ENCODE measurements around the gene FLT4. TPM values are rescaled to one million over a fixed set of nuclear protein-coding genes. Genes with fewer than 3 reads are reported as not detected.
"Not testable (repeated sequence)": the region's sequence is repeated elsewhere in the genome, so short reads cannot be mapped to it uniquely, and the experiment has no call there.

Gene FLT4
- polyA plus RNA-seq, 1 donor from 2014 or later = 0.04 TPM

DNA sequence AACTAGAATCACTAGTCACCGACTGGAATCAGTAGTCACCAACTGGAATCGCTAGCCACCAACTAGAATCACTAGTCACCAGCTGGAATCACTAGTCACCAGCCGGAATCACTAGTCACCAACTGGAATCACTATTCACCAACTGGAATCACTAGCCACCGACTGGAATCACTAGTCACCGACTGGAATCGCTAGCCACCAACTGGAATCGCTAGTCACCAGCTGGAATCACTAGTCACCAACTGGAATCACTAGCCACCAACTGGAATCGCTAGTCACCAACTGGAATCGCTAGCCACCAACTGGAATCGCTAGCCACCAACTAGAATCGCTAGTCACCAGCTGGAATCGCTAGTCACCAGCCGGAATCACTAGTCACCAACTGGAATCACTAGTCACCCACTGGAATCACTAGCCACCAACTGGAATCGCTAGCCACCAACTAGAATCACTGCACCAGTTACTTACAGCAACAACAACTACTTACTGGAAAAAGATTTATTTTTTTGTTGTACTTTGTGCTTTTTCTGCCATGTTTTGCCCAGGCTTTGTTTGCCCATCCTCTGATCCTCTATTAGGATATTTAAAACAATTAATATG lies 25.7 kb upstream of the FLT4 start:
- Histone ChIP-seq H3F3A (ENCODE audit: insufficient read depth, low read length, poor library complexity, severe bottlenecking) (no peaks in the 10 kb centered on the region), H3K9me3 (ENCODE audit: low read length) (no peaks in the 10 kb centered on the region), H3K9me2 (ENCODE audit: insufficient read depth, low read length) (no peaks in the 10 kb centered on the region), H3K4me2 (ENCODE audit: low read length) (no peak overlapping the region), H3K9ac (ENCODE audit: low read length) (no peak overlapping the region), H3K27me3 (ENCODE audit: insufficient read depth, low read depth, low read length) (peaks cover 18% of the 10 kb centered on the region), H3K4me3 (ENCODE audit: low read length) (no peak overlapping the region), H3K27ac (ENCODE audit: low read length) (no peak overlapping the region), H4K20me1 (ENCODE audit: insufficient read depth) (no peaks in the 10 kb centered on the region), H2AFZ (ENCODE audit: low read depth, low read length) (no peak overlapping the region), H3K36me3 (ENCODE audit: insufficient read depth, low read length) (no peaks in the 10 kb centered on the region), H3K79me2 (replicated peaks; ENCODE audit: insufficient read depth, low read length) (no peaks in the 10 kb centered on the region)
- TF ChIP-seq, protein P1, sequence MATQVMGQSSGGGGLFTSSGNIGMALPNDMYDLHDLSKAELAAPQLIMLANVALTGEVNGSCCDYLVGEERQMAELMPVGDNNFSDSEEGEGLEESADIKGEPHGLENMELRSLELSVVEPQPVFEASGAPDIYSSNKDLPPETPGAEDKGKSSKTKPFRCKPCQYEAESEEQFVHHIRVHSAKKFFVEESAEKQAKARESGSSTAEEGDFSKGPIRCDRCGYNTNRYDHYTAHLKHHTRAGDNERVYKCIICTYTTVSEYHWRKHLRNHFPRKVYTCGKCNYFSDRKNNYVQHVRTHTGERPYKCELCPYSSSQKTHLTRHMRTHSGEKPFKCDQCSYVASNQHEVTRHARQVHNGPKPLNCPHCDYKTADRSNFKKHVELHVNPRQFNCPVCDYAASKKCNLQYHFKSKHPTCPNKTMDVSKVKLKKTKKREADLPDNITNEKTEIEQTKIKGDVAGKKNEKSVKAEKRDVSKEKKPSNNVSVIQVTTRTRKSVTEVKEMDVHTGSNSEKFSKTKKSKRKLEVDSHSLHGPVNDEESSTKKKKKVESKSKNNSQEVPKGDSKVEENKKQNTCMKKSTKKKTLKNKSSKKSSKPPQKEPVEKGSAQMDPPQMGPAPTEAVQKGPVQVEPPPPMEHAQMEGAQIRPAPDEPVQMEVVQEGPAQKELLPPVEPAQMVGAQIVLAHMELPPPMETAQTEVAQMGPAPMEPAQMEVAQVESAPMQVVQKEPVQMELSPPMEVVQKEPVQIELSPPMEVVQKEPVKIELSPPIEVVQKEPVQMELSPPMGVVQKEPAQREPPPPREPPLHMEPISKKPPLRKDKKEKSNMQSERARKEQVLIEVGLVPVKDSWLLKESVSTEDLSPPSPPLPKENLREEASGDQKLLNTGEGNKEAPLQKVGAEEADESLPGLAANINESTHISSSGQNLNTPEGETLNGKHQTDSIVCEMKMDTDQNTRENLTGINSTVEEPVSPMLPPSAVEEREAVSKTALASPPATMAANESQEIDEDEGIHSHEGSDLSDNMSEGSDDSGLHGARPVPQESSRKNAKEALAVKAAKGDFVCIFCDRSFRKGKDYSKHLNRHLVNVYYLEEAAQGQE (IDR thresholded peaks at IDR 0.05; ENCODE audit: borderline replicate concordance) = no peak

DNA sequence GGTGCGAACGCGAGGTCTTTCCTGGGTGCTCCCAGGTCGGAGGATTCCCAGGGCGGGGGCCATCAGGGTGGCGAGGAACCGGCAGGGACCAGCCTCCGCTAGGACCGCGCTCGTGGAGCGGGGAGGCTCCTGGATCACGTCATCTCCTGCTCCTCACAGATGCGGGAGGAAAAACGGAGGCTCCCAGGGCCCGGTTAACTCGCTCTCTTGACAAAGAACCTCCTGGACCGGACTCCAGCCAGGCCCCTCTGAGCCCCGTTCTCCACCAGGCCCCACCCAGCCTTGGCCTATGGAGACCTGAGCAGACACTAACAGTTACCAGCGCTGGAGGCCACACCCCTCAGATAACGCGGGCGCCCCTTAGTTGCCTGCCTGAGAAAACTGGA lies 24.7 kb upstream of the FLT4 start:
- not testable (repeated sequence) for H3K9me3 ChIP-seq (ENCODE audit: low read length); H3K27ac ChIP-seq (ENCODE audit: low read length); H4K20me1 ChIP-seq (ENCODE audit: insufficient read depth); H3K36me3 ChIP-seq (ENCODE audit: insufficient read depth, low read length); H3K9me2 ChIP-seq (ENCODE audit: insufficient read depth, low read length); H3K4me2 ChIP-seq (ENCODE audit: low read length); H3F3A ChIP-seq (ENCODE audit: insufficient read depth, low read length, poor library complexity, severe bottlenecking); H3K79me2 ChIP-seq (replicated peaks; ENCODE audit: insufficient read depth, low read length); H2AFZ ChIP-seq (ENCODE audit: low read depth, low read length)
- Histone ChIP-seq H3K27me3 (ENCODE audit: insufficient read depth, low read depth, low read length) (peaks cover 18% of the 10 kb centered on the region), H3K4me3 (ENCODE audit: low read length) (peak overlapping the region; percentile 62), H3K9ac (ENCODE audit: low read length) (peak overlapping the region; percentile 54)

DNA sequence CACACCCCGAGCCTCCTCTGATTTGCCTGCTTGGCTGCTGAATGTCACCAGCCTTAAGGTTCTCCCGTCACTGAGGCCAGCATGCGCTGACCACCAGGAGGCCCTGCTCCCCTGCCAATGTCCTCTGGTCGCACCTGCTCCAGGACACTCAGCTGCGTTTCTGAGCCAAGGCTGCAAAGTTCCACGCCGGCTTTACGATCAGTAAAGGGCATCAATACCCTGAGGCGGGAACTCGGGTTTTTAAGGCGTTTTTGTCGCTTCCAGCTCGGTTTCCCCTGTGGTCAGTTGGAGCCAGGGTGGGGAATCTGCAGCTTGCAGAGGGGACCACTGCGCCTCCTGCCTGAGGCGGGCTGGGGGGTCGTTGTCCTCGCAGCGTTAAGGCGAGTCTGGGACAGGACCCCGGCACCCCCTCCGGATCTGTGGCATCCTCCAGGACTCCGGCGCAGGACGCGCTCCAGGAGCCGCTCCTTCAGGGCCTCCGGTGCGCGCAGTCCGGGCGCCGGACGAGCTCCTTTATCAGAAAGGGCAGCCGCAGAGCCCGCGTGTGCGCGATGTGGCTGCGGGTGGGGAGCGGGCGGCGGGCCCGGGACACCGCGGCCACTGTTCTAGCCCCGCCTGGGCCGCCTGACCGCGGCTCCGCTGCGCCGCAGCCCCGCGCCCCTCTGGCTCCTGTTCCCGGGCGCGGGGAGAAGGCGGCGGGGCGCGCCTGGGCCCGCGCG lies 24.1 kb upstream of the FLT4 start:
- Histone ChIP-seq H3K27me3 (ENCODE audit: insufficient read depth, low read depth, low read length) (peaks cover 18% of the 10 kb centered on the region), H3K9me2 (ENCODE audit: insufficient read depth, low read length) (no peaks in the 10 kb centered on the region), H3K36me3 (ENCODE audit: insufficient read depth, low read length) (no peaks in the 10 kb centered on the region), H3K4me2 (ENCODE audit: low read length) (no peak overlapping the region), H3K9me3 (ENCODE audit: low read length) (no peaks in the 10 kb centered on the region), H3K9ac (ENCODE audit: low read length) (peak overlapping the region; percentile 54), H3K4me3 (ENCODE audit: low read length) (peak overlapping the region; percentile 62), H4K20me1 (ENCODE audit: insufficient read depth) (no peaks in the 10 kb centered on the region), H3K79me2 (replicated peaks; ENCODE audit: insufficient read depth, low read length) (no peaks in the 10 kb centered on the region), H3F3A (ENCODE audit: insufficient read depth, low read length, poor library complexity, severe bottlenecking) (no peaks in the 10 kb centered on the region), H3K27ac (ENCODE audit: low read length) (no peak overlapping the region), H2AFZ (ENCODE audit: low read depth, low read length) (no peak overlapping the region)
- TF ChIP-seq MXI1 (conservative IDR thresholded peaks at IDR 0.05; ENCODE audit: poor library complexity, severe bottlenecking) = no peak
- TF ChIP-seq, protein P2, sequence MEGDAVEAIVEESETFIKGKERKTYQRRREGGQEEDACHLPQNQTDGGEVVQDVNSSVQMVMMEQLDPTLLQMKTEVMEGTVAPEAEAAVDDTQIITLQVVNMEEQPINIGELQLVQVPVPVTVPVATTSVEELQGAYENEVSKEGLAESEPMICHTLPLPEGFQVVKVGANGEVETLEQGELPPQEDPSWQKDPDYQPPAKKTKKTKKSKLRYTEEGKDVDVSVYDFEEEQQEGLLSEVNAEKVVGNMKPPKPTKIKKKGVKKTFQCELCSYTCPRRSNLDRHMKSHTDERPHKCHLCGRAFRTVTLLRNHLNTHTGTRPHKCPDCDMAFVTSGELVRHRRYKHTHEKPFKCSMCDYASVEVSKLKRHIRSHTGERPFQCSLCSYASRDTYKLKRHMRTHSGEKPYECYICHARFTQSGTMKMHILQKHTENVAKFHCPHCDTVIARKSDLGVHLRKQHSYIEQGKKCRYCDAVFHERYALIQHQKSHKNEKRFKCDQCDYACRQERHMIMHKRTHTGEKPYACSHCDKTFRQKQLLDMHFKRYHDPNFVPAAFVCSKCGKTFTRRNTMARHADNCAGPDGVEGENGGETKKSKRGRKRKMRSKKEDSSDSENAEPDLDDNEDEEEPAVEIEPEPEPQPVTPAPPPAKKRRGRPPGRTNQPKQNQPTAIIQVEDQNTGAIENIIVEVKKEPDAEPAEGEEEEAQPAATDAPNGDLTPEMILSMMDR (IDR thresholded peaks at IDR 0.05; ENCODE audit: poor library complexity, severe bottlenecking) = no peak
- no peak for TF ChIP-seq EP300 (conservative IDR thresholded peaks at IDR 0.05; ENCODE audit: poor library complexity, severe bottlenecking)
- TF ChIP-seq EZH2 (IDR thresholded peaks at IDR 0.05; ENCODE audit: borderline replicate concordance, insufficient read depth, low read length, poor library complexity, severe bottlenecking) = no peak
- no peak for TF ChIP-seq SMC3 (conservative IDR thresholded peaks at IDR 0.05; ENCODE audit: poor library complexity)
- no peak for TF ChIP-seq TAF1 (IDR thresholded peaks at IDR 0.05; ENCODE audit: low read depth)
- TF ChIP-seq POLR2AphosphoS5 (IDR thresholded peaks at IDR 0.05) = no peak
- TF ChIP-seq, protein P1 (IDR thresholded peaks at IDR 0.05; ENCODE audit: borderline replicate concordance) = no peak
- no peak for TF ChIP-seq RAD21 (conservative IDR thresholded peaks at IDR 0.05)
